Left colon (tissue), 2 donors: Measurements from ENCODE around the gene SECISBP2. TPM values are rescaled to one million over a fixed set of nuclear protein-coding genes. Genes with fewer than 3 reads are reported as not detected.
A peak's percentile ranks its signal among the peaks of the same experiment; 100 is the strongest.

ENCODE experiments used
- ATAC-seq: fragments of 200-7000 bp; cut with Tn5 transposase; one replicate; pipeline ENCODE4 v1.9.1; 2020; ENCODE audit warnings: mild to moderate bottlenecking, moderate library complexity
- DNase-seq, 2 donors: peaks; one replicate each; pipeline ENCODE4 v3.0.0-alpha.2; 2020
- intact Hi-C, 2 donors: fragments of 100-400 bp; cut with DNase I in 1 of 2; cut with micrococcal nuclease in 1 of 2; formaldehyde crosslinking; loops; one replicate each; pipeline versions ENCODE4 v1.11.2 to v1.14.0; 2022; cut with DNase I, micrococcal nuclease
- total RNA-seq, 2 donors: library from RNA; stranded (reverse); fragmentation: NEBNext Ultra II Directional; extraction: Animal tissue kit (Norgen Biotek cat#: 25700); gene quantifications; one replicate each; pipeline ENCODE4 v1.2.1, GENCODE V29; 2021
- donor health status: DM: no; HTN: no; CAD: no.
- donor health status: DM: yes; HTN: yes; CAD: no.

SECISBP2 gene
- total RNA-seq, 2 donors from 2014 or later, result 49.4 to 54.3 TPM

- intact Hi-C loops, result no loop called here
- peak; percentile 39 for ATAC-seq
- DNase-seq, result peak in 1 of 2 donors; percentile 42
These were observed 70.0 kb downstream of the SECISBP2 start for GRCh38 chr9:89388084-89388867.

DNA sequence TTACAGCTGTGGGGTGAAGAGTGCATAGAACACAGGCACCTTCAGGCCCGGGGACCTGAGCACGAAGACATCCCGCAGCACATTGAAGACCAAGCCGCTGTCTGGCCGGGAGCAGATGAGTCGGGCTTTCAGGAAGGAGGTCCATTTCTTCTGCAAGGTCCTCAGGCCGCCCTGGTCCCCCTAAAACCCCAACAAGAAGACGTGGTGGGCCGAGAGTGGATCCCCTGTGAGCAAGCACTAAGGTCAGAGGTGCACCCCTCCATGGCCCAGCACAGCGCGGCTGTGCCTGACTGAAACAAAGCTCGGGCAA lies 70.5 kb downstream of the SECISBP2 start:
- no peak for DNase-seq
- ATAC-seq, result no peak
- intact Hi-C loops, result no loop called here

- ATAC-seq (no peak), DNase-seq (no peak)
- intact Hi-C loops, result no loop called here
These were observed 71.8 kb downstream of the SECISBP2 start for GRCh38 chr9:89390068-89390555.

- DNase-seq (no peak), ATAC-seq (no peak)
- intact Hi-C loops, result no loop called here
These were observed 72.3 kb downstream of the SECISBP2 start for GRCh38 chr9:89390578-89391116.

DNA sequence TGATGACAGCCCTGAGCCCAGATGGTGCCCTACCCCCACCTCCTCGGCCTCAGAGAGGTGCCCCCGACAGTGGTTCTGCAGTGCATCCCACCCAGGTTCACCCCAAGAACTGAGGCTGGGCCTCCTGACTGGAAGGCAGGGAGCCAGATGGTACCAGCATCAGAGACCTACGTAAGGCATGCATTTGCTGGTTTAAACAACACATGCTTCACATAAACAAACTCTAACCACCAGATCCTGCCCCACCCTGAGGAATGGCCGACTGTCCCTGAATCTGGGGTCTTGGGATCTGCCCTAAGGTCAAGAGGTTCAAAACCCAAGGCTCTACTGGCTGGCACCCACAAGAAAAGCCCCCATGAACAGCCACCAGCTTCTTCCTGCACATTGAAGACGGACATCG lies 73.3 kb downstream of the SECISBP2 start:
- intact Hi-C loops, result no loop called here
- DNase-seq (no peak), ATAC-seq (no peak)

- DNase-seq (no peak), ATAC-seq (no peak)
- intact Hi-C loops, result no loop called here
These were observed 76.1 kb downstream of the SECISBP2 start for GRCh38 chr9:89394412-89394811.

GRCh38 chr9:89395931-89396710 lies 77.8 kb downstream of the SECISBP2 start:
- no peak for DNase-seq
- ATAC-seq, result no peak
- intact Hi-C loops, result no loop called here

DNA sequence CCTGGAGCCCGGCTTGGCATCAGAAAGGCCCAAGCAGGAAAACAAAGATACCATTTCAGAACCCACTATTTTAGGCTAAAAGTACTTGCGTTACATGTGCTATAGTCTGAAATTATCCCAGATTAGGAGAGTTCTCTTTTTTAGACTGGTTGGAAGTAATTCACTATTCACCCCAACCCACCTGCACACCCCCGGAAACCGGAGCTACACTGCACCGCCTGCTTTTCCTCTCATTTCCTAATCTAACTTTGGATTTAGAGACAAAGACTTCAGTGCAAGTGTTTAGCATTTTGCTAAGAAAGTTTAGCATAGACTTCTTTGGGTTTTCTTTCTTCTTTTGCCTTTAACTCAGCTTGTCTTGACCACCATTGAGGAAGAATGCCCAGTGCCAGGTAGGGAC lies 79.2 kb downstream of the SECISBP2 start:
- intact Hi-C loops, result no loop called here
- no peak for ATAC-seq
- DNase-seq, result no peak

DNA sequence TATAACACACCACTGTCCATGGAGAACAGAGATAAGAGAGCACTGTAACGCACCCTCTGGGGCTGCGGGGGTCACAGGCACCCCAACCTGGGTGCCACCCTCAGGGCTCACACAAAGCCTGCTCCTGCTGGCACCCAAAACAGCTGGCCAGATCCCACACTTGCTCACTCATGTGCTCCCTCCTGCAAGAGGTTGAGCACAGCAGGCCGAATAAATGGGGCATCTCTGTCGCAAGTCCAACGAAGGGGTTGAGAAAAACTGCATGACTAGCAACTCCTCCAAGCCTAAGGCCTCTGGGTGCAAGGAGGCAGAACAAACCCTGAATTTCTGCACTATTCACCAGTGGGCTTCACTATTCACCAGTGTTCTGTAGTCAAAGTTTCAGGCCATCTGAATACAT lies 80.3 kb downstream of the SECISBP2 start:
- intact Hi-C loops, result no loop called here
- ATAC-seq (no peak), DNase-seq (no peak)

GRCh38 chr9:89400403-89401116 lies 82.3 kb downstream of the SECISBP2 start:
- no peak for DNase-seq
- intact Hi-C loops, result no loop called here
- ATAC-seq, result peak; percentile 21

DNA sequence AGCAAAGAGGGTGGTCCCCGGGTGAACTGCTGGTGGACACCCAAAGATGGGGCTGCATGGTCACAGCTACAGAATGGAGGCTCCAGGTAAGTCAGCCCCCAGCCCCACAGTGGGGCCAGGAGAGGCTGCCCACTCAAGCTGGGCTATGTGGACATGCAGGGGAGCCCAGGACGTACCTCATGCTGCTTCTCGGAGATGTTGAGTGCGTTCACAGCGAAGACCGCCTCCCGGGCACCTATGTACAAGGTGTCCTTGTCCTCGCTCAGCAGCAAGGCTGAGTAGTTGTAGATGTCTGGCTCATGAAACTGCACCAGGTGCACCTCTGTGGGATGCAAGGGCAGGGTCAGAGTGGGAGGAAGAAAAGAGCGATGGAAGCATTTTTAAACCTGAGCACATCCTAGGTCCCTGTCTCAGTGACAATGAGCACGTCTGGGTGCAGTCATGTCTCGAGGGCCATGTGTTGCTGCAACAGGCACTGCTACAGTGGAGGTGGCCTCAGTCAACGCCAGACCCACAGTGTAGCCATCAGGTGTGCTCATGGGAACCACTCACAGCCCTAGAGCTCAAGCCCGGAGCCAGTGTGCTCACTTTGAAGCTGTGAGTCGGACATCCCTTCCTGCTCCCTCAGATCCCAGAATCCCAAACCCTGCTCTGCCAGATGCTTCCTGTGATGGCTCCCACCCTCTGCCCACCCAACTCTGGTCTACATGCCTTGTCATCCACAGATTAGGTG lies 84.6 kb downstream of the SECISBP2 start:
- DNase-seq (no peak), ATAC-seq (no peak)
- intact Hi-C loops, result no loop called here

DNA sequence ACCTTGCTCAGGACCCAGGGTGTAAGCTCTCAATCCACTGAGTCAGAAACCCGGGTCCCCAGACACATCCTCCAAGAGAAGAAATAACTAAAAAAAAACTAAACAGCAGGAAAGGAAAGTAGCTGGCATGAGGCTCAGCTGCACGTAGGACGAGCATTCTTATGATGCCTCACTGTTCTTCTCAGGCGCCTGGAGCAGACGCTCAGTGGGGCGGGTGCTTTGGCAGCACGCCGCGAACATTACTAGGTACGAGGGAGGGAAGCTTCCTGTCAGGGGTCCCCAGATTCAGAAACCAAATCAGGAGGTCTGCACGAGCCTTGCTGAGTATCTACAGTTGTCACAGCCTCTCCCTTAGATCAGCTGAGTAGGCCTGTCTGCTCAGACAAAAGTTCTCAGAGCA lies 85.8 kb downstream of the SECISBP2 start:
- DNase-seq (no peak), ATAC-seq (no peak)
- intact Hi-C loops, result no loop called here

GRCh38 chr9:89405826-89406225 lies 87.5 kb downstream of the SECISBP2 start:
- DNase-seq (peak in 1 of 2 donors; percentile 46), ATAC-seq (peak; percentile 24)
- intact Hi-C loops, result no loop called here

- intact Hi-C loops, result no loop called here
- DNase-seq (no peak), ATAC-seq (no peak)
These were observed 88.8 kb downstream of the SECISBP2 start for GRCh38 chr9:89407070-89407469.

DNA sequence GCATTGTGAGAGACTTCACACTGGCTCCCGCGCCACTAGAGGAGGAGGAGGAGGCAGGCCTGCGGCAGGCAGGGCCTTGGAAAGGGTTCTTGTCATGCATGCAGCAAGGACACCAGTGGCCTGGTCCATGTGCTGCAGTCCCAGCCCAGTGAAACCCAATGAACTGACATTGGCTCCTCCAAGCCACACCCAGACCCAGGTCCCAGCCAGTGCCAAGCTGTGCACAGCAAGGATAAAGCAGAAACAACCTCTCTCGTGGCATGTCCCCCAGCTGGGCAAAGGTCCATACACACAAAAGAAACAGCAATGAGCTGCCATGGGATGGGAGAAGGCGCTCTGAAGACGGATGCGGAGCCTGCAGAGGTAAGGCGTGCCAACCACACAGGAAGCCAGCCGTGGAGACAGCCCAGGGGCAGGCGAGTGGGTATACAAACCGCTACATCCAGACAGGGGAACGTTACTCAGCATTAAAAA lies 90.4 kb downstream of the SECISBP2 start:
- DNase-seq, result peak in 1 of 2 donors; percentile 41
- ATAC-seq, result no peak
- intact Hi-C loops, result no loop called here
